GM19351 (cell line): ENCODE data around the gene DNASE1L3.
A peak's percentile ranks its signal among the peaks of the same experiment; 100 is the strongest.
"Not testable (repeated sequence)": the region's sequence is repeated elsewhere in the genome, so short reads cannot be mapped to it uniquely, and the experiment has no call there.

Experiments used
- ATAC-seq: cut with Tn5 transposase; IDR thresholded peaks from one replicate; pipeline ENCODE4 v1.9.1; 2021; ENCODE audit warnings: mild to moderate bottlenecking, moderate library complexity; ENCODE audit not compliant: unreplicated experiment

The DNASE1L3 gene

DNA sequence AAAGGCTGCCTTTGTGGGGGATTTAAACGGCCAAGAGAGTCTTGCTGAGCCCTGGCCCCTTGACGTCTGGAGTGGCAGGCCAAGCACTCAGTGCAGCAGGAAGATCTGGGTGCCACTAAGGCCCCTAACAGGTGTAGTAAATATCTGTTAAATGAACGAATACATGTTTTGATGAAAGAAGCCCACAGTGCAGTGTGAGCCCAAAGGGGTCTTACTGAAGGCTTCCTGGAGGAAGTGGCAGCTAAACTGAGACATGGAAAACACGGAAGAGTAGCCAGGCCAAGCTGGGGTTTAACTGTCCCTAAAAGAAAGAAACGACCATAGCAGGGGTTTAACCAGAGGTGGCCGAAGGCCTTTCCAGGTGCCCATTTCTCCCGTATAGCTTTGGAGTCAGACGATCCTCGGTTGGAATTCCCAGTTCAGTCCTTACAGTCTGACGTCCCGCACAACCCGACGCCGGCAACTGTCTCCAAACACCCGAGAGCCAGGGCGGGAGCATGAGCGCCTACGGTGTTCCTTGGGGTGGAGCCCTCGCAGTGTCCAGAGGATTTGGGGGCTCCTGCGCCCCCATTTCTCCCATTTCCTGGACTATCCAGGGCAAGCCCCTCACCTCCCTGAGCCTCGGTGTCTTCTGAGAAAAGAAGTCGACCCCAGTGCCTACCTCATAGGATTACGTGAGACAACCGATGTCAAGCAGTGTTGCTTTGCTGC, 25.9 kb upstream of the DNASE1L3 start:
- ATAC-seq, result no peak

DNA sequence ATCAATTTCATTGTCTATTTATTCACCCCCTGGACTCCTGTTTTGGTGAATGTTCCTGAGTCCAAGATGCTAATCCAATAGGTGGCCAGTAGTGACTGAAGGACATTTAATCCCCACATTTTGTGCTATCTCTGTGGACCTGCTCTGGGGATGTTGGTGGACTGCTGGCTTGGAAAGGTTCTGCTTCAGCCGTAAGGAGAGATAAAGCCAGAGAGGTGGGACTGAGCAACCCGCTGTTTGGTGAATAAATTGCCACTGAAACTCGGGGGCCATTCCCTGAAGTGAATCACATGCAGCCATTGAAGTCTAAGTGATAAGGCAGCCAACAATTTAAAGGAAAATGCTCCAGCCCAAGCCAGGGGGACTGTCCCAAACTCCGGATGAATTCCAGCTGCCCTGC, 25.2 kb upstream of the DNASE1L3 start:
- ATAC-seq, result no peak

DNA sequence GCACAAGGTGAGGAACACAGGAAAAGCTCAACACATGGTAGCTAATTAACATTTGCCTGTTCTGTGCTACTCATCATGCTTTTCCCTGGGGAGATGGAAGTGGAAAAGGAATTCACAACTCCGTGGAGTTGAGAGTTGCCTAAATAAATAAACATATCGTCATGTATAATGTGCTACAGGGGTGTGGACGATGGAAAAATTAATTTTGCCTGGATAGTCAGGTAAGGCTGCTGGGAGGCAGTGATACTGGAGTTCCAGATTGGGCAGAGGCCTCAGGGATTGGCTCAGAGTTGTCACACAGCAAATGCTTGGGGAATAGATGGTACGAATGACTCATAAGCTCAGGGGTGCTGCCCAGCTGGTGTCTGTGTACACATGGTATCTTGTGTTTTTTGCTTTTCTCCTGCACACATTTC, 23.8 kb upstream of the DNASE1L3 start:
- no peak for ATAC-seq

DNA sequence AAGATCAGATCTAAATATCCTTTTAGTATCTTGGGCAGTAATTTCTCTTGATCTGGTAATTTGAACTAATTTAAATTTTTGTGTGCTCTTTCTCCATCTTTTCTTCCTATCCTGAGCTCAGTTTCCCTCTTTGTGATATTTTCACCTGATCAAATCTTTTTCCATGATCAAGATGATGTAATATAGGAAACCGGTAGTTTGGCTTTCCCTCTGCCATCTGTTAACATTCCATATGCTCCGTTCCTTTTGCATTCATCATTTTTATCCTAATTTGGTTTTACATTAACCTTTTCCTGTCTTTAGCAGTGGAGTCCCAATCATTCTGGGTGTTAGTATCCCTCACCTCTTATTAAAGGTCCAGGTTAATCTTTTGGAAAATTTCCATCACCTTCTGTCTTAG, 20.9 kb upstream of the DNASE1L3 start:
- no peak for ATAC-seq

DNA sequence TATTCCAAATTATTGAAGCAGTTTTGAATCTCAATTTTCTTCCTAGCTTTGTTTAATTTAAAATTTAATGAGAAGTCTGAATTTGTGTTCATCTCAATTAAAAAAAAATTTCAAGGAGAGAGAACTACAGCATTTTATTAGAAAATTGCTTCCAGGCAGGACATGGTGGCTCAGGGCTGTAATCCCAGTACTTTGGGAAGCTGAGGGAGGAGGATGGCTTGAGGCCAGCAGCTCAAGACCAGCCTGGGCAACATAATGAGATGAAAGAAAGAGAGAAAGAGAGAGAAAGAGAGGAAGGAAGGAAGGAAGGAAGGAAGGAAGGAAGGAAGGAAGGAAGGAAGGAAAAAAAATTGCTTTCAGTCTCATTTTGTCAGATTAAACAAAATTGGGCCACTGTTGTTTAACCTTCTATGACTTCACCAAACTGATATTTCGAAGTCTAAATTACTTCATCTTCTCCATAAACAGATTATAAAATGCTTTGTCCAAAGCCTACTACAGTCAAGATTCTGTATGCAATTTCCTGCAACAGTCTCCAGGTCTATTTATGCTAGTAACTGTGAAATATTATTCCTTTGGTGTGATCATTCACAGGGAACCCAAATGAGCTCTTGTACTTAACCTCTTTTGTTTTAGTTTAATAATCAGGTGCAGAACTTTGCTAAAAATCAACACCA, 20.2 kb upstream of the DNASE1L3 start:
- ATAC-seq, result no peak

DNA sequence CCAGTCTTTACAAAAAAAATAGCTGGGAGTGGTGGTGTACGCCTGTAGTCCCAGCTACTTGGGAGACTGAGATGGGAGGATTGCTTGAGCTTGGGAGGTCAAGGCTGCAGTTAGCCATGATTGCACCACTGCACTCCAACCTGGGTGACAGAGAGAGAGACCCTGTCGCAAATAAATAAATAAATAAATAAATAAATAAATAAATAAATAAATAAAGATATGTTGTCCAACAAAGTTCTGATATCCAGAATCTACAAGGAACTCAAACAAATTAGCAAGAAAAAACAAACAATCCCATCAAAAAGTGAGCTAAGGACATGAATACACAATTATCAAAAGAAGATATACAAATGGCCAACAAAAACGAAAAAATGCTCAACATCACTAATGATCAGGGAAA, 17.2 kb upstream of the DNASE1L3 start:
- ATAC-seq, result not testable (repeated sequence)

DNA sequence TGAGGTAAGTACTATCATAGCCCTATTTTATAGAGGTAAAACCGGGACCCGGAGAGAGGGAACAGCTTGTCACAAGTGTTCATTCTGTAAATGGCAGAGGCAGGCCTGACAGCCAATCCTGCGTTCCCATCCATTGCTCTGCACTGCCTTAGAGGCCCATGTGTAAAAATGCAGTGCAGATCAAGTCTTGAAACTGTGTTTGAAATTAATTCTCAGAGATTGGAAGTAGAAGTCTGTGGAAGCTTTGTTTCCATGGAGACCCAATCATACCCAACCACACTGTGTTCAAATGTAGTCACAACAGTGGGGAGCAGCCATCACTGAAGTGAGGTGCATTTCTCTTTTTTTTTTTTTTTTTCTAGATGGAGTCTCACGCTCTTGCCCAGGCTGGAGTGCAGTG, 13.1 kb upstream of the DNASE1L3 start:
- no peak for ATAC-seq

DNA sequence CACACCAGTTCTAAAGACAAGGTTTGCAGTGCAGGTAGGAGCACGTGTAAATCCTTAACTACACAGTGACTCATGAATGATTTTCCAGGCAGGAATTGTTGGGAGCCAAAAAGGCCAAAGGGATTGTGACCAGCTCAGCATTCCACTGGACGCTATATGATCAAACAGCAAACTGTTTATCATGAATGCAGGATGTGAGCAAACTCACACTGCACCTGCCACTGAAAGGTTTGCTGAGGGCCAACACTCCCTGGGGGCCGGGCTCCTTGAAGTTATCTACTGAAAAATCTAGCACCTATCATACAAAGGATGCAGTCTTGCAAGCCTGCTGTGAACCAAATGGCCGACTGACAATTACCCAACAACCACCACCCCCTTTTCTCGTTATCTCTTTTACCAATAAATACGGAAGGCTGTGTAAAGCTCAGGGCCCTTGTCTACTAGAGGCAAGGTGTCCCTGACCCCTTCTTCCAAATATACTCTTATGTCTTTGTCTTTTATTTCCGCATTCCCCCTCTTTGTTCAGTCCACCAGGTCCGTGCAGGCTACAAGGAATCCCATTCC, 11.5 kb upstream of the DNASE1L3 start:
- ATAC-seq, result no peak

DNA sequence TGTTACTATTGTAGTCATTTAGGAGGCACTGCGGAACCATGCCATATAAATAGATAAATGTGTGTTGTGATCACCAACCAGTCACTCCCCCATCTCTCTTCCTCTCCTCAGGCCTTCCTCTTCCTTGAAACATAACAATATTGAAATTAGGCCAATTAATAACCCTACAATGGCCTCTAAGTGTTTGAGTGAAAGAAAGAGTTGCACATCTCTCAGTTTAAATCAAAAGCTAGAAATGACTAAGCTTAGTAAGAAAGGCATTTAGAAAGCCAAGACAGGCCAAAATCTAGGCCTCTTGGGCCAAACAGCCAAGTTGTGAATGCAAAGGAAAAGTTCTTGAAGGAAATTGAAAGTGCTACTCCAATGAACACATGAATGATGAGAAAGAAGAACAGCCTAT, 8.1 kb upstream of the DNASE1L3 start:
- ATAC-seq, result no peak

DNA sequence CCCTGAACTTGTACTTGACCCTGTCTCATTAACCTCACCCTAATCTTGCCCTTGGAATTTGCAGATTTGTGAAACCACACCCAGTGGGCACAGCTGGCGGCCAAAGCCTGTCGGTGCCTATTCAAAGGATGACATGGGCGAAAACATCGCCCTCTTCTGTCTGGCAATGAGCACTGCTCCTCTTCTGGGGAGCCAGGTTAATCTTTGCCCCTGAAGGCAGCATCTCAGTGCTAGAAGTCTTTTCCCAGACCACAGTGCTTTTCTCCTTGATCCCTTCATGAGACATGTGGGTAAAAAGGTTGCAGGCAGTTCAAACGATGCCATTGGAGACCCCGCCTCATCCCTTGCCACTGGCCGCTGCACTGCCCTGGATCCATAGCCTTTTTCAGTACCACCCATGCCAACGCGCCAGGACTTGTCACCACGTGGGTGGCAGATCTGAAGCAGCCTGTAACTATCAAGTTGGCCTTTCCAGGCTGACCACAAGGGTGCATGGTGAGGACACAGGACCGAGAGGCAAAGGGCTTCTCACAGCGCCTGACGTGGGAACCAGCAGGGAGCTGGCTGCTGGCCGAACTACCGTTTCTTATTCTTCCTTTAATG, 6.5 kb upstream of the DNASE1L3 start:
- no peak for ATAC-seq

DNA sequence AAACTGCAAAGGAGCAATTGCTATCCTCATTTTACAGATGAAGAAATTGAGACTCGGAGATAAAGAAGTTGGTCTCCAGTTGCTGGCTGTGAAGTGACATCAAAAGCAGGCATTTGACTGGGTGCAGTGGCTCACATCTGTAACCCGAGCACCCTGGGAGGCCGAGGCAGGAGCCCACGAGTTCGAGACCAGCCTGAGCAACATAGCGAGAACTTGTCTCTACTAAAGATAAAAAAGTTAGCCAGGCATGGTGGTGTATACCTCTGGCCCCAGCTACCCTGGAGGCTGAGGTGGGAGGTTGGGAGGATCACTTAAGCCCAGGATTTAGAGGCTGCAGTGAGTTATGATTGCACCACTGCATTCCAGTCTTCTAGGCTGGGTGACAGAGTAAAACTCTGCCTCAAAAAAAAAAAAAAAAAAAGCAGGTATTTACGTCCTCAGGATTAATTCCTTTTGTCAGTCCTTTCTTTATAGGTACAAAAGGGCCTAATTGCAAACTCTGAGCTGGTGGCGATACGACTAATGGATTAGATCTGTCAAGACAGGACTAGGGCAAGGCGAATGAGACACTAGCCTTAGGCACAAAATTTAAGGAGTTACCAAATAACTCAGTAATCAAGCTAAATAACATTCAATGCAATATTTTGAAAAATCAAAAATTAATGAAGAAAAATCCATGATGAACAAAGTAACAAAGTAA, 5.9 kb upstream of the DNASE1L3 start:
- no peak for ATAC-seq

DNA sequence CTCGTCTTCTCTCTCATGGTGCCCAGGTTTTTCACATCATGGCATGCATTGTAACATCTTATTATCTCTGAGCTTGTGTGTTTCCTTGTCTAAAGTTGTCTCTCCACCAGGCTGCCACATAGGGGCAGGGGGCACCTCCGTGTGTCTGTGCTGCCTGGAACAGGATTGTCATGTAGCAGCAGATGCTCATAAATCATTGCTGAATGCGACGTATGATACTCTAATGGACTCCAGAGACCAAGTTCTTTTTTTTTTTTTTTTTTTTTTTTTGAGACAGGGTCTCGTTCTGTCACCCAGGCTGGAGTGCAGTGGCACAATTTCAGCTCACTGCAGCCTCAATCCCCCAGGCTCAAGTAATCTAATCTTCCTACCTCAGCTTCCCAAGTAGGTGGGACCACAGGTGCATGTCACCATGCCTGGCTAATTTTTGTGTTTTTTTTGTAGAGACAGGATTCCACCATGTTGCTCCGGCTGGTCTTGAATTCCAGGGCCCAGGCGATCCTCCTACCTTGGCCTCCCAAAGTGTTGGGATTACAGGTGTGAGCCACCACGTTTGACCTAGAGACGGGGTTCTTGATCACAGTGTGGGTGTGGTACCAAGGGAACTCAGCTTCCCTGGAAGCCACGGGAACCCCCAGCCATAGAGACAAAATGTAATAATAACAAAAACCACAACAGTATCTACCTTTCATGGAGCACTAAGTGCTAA, 4.7 kb upstream of the DNASE1L3 start:
- ATAC-seq, result no peak

DNA sequence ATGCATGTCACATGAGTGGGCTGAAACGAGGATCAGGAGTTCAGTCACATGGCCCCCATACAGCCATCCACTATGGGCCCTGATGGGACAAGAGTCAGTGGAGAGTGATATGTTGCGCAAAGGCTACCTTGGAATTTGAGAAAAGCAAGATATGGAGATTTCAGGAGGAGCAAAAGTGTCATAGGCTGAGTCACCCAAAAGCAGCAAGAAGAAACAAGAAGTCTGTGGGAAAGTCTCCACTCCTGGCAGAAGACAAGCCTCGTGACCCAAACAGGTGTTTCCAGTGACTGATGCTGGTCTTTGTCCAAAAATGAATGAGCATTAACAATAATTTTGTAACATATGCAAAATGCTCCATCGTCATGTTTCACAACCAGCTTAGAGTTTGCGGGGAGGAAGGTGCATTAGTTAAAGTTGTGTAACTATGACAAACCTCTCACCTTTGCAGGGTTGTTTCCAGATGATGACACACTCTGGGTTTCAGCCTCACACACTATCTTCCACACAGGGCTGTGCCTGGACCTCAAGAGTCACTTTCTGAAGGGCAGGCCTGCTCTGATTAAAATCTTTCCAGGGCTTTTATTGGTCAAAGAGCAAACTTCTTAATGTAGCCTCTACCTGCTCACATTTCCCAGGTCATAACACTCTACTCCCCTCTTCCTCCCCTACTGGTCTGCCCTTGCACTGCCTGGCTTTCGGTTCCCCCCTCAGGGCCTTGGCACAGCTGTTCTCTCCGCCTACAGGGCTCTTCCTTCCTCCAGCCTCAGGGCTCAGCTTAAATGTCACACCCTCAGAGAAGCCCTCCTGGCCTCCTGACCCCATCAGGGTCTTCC, 3.9 kb upstream of the DNASE1L3 start:
- ATAC-seq, result peak; percentile 81

DNA sequence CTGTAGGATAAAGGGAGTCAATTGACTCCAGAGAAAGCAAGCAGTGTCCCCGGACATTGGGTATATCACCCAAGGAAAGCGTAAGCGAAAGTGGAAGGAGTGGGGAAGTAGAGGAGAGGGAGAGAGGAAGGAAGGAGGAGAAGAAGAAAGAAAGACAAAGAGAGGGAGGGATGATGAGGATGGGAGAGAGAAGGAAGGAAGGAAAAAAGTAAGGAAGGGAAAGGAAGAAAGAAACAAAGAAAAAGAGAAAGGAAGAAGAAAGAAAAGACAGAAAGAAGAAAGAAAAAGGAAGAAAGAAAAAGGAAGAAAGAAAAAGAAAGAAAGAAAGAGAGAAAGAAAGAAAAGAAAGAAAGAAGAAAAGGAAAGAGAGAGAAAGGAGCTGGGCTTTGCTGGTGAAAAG, 839 bp downstream of the DNASE1L3 start:
- ATAC-seq, result no peak

DNA sequence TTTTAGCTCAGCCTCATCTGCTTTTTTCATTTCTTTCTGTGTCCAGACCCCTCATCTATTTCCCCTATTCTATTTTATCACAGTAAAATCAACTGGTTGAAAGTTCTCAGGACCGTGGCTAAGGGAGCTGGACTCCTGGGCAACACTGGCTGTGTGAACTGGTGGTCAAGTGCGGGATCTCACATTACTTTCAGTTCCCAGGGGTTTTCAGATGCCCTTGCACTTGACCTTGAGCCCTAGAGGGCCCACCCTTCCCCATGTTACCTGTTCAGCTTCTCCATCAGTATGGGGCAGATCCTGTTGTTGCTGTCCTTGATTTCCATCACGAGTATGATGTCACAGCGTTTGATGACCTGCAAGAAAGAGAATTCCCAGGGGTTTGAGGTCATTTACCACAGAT, 2.8 kb downstream of the DNASE1L3 start:
- ATAC-seq, result no peak

DNA sequence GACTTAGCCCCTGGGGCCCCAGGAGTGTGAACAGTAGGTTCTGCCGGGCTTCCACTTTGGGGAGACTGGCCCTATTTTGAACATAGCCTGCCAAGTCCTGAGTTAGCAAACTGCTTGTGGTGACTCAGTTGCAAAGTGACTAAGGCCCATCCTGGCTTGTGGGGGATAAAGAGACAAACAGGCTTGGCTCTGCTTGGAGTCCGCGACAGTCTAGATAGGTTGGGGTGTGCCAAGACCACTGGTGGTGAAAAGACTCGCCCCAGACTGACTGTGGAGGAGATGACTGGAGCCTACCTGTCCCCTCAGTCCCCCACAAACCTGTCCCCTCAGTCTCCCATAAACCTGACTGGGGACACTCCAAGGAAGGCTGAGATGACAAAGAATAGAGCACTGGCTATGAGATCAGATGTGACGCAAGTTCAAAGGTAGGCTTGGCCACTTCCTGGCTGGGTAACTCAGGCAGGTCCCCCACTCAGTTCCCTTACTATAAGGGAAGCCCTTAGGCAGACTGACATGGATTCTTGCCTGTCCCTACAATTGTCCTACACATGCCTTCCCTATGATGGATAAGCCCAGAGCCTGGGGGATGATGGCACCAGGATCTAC, 4.3 kb downstream of the DNASE1L3 start:
- no peak for ATAC-seq

DNA sequence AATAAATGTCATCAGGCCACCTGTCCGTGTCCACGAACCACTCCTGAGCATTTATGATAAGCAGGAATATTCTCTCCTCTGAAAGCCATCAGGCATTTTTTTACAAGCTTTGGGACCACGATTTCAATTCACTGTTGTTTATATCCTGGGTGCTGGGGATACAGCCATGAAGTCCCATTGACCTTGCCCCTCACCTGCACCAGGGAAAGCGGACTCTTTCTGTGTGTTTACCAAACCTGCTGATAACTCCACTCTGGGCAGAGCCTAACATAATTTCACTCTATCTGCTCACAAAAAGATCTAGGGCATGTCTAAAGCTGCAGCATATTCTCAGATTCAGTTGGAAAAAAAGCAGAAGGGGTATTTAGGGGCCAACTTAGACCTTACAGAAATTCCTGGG, 4.8 kb downstream of the DNASE1L3 start:
- no peak for ATAC-seq

DNA sequence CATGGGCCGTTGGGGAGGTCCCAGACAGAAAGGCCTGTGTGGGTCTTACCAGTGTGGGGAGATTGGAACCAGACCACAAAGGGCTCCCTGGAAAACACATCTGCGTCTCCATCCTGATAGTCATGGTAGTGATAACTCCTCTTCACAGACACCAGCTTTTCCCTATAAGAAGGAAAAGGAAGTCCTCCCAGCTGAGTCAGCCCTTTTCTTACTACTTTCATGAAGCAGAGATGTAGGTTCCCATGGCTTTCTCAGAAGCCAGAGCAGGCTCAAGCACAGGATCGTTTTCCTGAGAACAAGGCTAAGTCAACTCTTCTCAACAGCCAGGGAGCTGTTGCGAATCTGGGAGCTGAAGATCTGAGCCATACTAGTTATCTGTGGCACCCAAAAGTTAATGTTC, 6.1 kb downstream of the DNASE1L3 start:
- ATAC-seq, result no peak

DNA sequence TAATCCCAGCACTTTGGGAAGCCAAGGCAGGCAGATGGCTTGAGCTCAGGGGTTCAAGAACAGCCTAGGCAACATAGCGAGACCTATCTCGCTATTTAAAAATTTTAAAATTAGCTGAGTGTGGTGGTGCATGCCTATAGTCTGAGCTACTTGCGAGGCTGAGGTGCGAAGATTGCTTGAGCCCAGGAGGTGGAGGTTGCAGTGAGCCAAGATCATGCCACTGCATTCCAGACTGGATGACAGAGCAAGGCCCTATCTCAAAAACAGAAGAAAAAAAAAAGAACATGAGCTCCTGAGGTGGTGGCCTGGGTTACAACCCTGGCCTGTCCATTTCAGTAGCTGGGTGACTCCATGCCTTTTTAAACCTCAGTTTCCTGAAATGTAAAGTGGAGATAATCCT, 7.2 kb downstream of the DNASE1L3 start:
- no peak for ATAC-seq
